ENCODE measurements around the gene SLC34A3. TPM values are rescaled to one million over a fixed set of nuclear protein-coding genes. Genes with fewer than 3 reads are reported as not detected.

Gene SLC34A3
- total and polyA plus RNA-seq, 2 of the 8 experiments (the other 6 are each of a cell fraction or from before 2014, with no cell fraction given), result 0.08 TPM; not detected in 1

- Histone ChIP-seq H2BK20ac (ENCODE audit: low read length) (no peak overlapping the region), H2BK12ac (ENCODE audit: low read depth, low read length) (no peak overlapping the region), H3K56ac (replicated peaks; ENCODE audit: insufficient read length, low read depth, low read length) (no peak overlapping the region), H4K20me1 (replicated peaks in 1 of 2; ENCODE audit: control insufficient read depth in 1 of 2, insufficient read depth in 2 of 2, low read length in 2 of 2) (peaks cover 15 to 33% of the 10 kb centered on the region in 2 experiments), H3K23ac (ENCODE audit: insufficient read length) (no peak overlapping the region), H3K36me3 (ENCODE audit: control insufficient read depth in 2 of 4, insufficient read depth in 4 of 4, low read length in 3 of 4) (peaks cover 0 to 4% (median 1%) of the 10 kb centered on the region in 4 experiments; a peak in 2 of 8 replicates), H3K79me2 (ENCODE audit: control insufficient read depth in 1 of 2, insufficient read depth in 2 of 2, low read length in 2 of 2) (peaks cover 0 to 29% of the 10 kb centered on the region in 2 experiments; a peak in 1 of 4 replicates), H2AFZ (ENCODE audit: low read length) (no peak overlapping the region), H3K4me2 (ENCODE audit: insufficient read depth in 1 of 2, low read depth in 2 of 2, low read length in 2 of 2) (no peak overlapping the region), H3K27ac (ENCODE audit: low read depth, low read length) (no peak overlapping the region), H4K91ac (replicated peaks; ENCODE audit: insufficient read length, low read length) (no peak overlapping the region), H2BK15ac (ENCODE audit: low read length) (no peak overlapping the region), H3K23me2 (ENCODE audit: low read depth, low read length) (peaks cover 2% of the 10 kb centered on the region; the same call in 1 of the 2 replicates), H2AK5ac (ENCODE audit: low read depth, low read length) (no peak overlapping the region), H3K27me3 (replicated peaks in 1 of 4; ENCODE audit: control insufficient read depth in 3 of 4, extremely low read depth in 1 of 4, insufficient read depth in 3 of 4, low read length in 3 of 4) (no peaks in the 10 kb centered on the region), H3K4ac (replicated peaks; ENCODE audit: insufficient read length, low read depth, low read length) (no peak overlapping the region), H3K79me1 (ENCODE audit: low read depth, low read length) (peaks cover 20% of the 10 kb centered on the region), H4K8ac (ENCODE audit: extremely low read depth, insufficient read depth, low read length) (no peak overlapping the region), H3K4me3 (ENCODE audit: extremely low read depth in 1 of 4, insufficient read depth in 2 of 4, low read depth in 3 of 4, low read length in 4 of 4) (no peak overlapping the region), H3K4me1 (replicated peaks in 1 of 4; ENCODE audit: control insufficient read depth in 3 of 4, insufficient read depth in 4 of 4, low read length in 3 of 4) (peaks cover 0 to 26% (median 11%) of the 10 kb centered on the region in 4 experiments; a peak in 6 of 7 replicates), H3K9ac (replicated peaks in 1 of 4; ENCODE audit: extremely low read depth in 1 of 4, low read depth in 3 of 4, low read length in 3 of 4) (no peak overlapping the region), H3K14ac (ENCODE audit: insufficient read length) (no peak overlapping the region), H3K9me3 (ENCODE audit: insufficient read depth in 2 of 2, low read depth in 1 of 2, low read length in 1 of 2) (no peaks in the 10 kb centered on the region), H2BK120ac (replicated peaks; ENCODE audit: low read depth, low read length) (no peak overlapping the region), H2BK5ac (ENCODE audit: low read depth, low read length) (peak overlapping the region; percentile 60; the same call in 1 of the 2 replicates), H3K18ac (ENCODE audit: extremely low read depth, low read length) (no peak overlapping the region), H4K5ac (ENCODE audit: insufficient read length, low read depth, low read length) (no peak overlapping the region)
- ChIA-PET POLR2A (ENCODE audit: partially characterized antibody) (interaction anchor here (0.9 to 11.0 kb wide), 6 partner anchors 8 to 47 kb away, joined by 3 to 107 read pairs (median 4); partner anchors contain the start of genes NDOR1, TMEM203 and TUBB4B), CTCF (ENCODE audit: partially characterized antibody) (interaction anchor here (1.7 to 14.0 kb wide), 5 partner anchors 11 to 76 kb away, joined by 6 to 204 read pairs (median 16); partner anchors contain the start of genes CYSRT1, NDOR1, RNF208 and RNF224)
- FAIRE-seq (no peak), DNase-seq (ENCODE audit: low read depth in 1 of 2, low spot score in 2 of 2) (no peak)
- WGBS, 2 experiments (ENCODE audit: extremely low coverage in 1 of 2, insufficient coverage in 1 of 2, insufficient read length in 1 of 2, insufficient replicate concordance in 2 of 2, low coverage in 1 of 2, low lambda C conversion rate in 2 of 2, missing lambda C conversion rate in 1 of 2), result 97% methylated on average over 11 of the region's 14 CpGs; no CpG with 5 or more reads in 1 of the 2 experiments
- TF ChIP-seq SP4 (IDR thresholded peaks at IDR 0.05; ENCODE audit: low read length) (no peak), HDAC2 (IDR thresholded peaks at IDR 0.05; ENCODE audit: borderline replicate concordance in 1 of 2, low read depth in 2 of 2, low read length in 2 of 2) (no peak), KDM4A (IDR thresholded peaks at IDR 0.05; ENCODE audit: low read depth, low read length, severe bottlenecking) (no peak), CEBPB (IDR thresholded peaks at IDR 0.05; ENCODE audit: low read depth, low read length) (no peak), YY1 (IDR thresholded peaks at IDR 0.05; ENCODE audit: low read depth, low read length) (no peak), JUN (IDR thresholded peaks at IDR 0.05; ENCODE audit: low read depth, low read length) (no peak), POLR2A (IDR thresholded peaks at IDR 0.05; ENCODE audit: control extremely low read depth in 1 of 2, low read depth in 2 of 2, low read length in 2 of 2) (no peak), CHD2 (IDR thresholded peaks at IDR 0.05; ENCODE audit: low read length) (no peak), SAP30 (IDR thresholded peaks at IDR 0.05; ENCODE audit: insufficient read depth, insufficient replicate concordance, low read length) (no peak), TAF7 (optimal IDR thresholded peaks at IDR 0.05; ENCODE audit: borderline replicate concordance, low read depth, low read length) (no peak)
These were observed 36.9 kb upstream of the SLC34A3 start for GRCh38 chr9:137193771-137194170.

Data from H1 (cell line).